Suprapubic skin (tissue), 4 donors: Measurements from ENCODE around the gene RAPGEF4. TPM values are rescaled to one million over a fixed set of nuclear protein-coding genes. Genes with fewer than 3 reads are reported as not detected.

Experiments used
- DNase-seq, 2 donors: peaks; one replicate each; pipeline ENCODE4 v3.0.0-alpha.2; 2019; ENCODE audit warnings: low spot score in 2 of 2
- H3K27ac ChIP-seq: fragments of 200-600 bp; sonication (generic); one replicate; pipeline ENCODE4 v1.5.1; 2019
- H3K27me3 ChIP-seq: fragments of 200-600 bp; sonication (generic); one replicate; pipeline ENCODE4 v1.5.1; 2019
- H3K36me3 ChIP-seq: fragments of 200-600 bp; sonication (generic); one replicate; pipeline ENCODE4 v1.5.1; 2019
- H3K4me1 ChIP-seq: fragments of 200-600 bp; sonication (generic); one replicate; pipeline ENCODE4 v1.5.1; 2019
- H3K4me3 ChIP-seq: fragments of 200-600 bp; sonication (generic); one replicate; pipeline ENCODE4 v1.5.1; 2019; ENCODE audit warnings: mild to moderate bottlenecking
- H3K9me3 ChIP-seq: fragments of 200-600 bp; sonication (generic); one replicate; pipeline ENCODE4 v1.5.1; 2019
- EP300 ChIP-seq: sonication (generic); formaldehyde crosslinking; IDR thresholded peaks from one replicate; pipeline ENCODE4 v1.6.1; 2017; ENCODE audit warnings: antibody characterized with exemption
- POLR2A ChIP-seq, 2 donors: fragments of 450-650 bp; IDR thresholded peaks; one replicate each; pipeline ENCODE4 v1.6.1; 2017; ENCODE audit warnings: antibody characterized with exemption in 2 of 2, mild to moderate bottlenecking in 2 of 2, moderate library complexity in 2 of 2
- POLR2AphosphoS5 ChIP-seq, 3 donors: sonication (generic); formaldehyde crosslinking; IDR thresholded peaks; one replicate each; pipeline ENCODE4 v1.6.1; 2017; ENCODE audit warnings: antibody characterized with exemption in 3 of 3
- WGBS: methylation state at CpG from one replicate; pipeline ENCODE4 v1.1.5; 2018; 5-methylcytosine and 5-hydroxymethylcytosine counted together
- total RNA-seq, 4 donors: library from RNA; depleted of rRNA; stranded (reverse); fragments of >200 nt; gene quantifications; one replicate each; pipeline ENCODE4 v1.1.0, GENCODE V29; 2016
- TF ChIP-seq, protein P1 (sequence below), 2 donors: fragments of 200-600 bp in 1 of 2; fragments of 450-650 bp in 1 of 2; sonication (generic) in 1 of 2; IDR thresholded peaks; one replicate each; pipeline ENCODE4 v1.5.1; 2016 to 2019; ENCODE audit warnings: antibody characterized with exemption in 2 of 2, mild to moderate bottlenecking in 1 of 2, moderate library complexity in 1 of 2

Gene RAPGEF4
- total RNA-seq, 4 donors from 2014 or later: 19.9 to 49.5 (median 27.5) TPM

DNA sequence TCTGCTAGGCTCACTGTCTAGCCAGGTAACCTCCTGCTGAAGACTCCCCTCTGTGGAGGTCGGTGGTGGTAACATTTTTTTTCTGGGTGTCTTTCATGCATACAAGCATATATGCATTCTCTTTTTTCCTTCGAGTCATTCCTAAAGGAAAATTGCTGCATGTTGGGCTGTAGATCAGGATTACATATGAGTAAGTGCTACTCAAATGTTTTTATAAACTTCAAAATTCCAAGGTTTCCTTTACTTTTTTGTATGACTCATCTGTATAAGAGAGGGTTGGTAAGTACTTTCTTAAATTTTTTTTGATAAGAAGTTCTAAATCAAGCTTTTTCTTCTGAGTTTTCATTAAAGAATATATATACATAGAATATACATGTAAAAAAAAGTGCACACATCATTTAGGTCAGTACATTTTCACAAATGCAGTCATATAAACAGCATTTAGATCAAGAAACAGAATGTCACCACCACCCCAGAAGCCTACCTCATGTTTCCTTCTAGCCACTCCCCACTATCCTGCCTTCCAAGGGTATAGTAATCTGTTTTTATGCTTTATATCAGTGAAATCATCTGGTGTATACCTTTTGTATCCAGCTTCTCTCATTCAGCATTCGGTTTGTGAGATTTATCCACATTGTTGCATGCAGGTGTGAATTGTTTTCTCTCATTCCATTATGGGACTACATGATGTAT lies 212.0 kb downstream of the RAPGEF4 start:
- Histone ChIP-seq H3K27ac (no peak overlapping the region), H3K27me3 (no peaks in the 10 kb centered on the region), H3K4me1 (peaks cover 10% of the 10 kb centered on the region), H3K9me3 (no peaks in the 10 kb centered on the region), H3K36me3 (no peaks in the 10 kb centered on the region), H3K4me3 (no peak overlapping the region)
- TF ChIP-seq POLR2A (IDR thresholded peaks at IDR 0.05) (no peak), POLR2AphosphoS5 (IDR thresholded peaks at IDR 0.05) (no peak), EP300 (no peak)
- TF ChIP-seq, protein P1, sequence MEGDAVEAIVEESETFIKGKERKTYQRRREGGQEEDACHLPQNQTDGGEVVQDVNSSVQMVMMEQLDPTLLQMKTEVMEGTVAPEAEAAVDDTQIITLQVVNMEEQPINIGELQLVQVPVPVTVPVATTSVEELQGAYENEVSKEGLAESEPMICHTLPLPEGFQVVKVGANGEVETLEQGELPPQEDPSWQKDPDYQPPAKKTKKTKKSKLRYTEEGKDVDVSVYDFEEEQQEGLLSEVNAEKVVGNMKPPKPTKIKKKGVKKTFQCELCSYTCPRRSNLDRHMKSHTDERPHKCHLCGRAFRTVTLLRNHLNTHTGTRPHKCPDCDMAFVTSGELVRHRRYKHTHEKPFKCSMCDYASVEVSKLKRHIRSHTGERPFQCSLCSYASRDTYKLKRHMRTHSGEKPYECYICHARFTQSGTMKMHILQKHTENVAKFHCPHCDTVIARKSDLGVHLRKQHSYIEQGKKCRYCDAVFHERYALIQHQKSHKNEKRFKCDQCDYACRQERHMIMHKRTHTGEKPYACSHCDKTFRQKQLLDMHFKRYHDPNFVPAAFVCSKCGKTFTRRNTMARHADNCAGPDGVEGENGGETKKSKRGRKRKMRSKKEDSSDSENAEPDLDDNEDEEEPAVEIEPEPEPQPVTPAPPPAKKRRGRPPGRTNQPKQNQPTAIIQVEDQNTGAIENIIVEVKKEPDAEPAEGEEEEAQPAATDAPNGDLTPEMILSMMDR (IDR thresholded peaks at IDR 0.05): no peak
- no peak for DNase-seq
- WGBS: 76% methylated on average over 3 of the region's 3 CpGs

DNA sequence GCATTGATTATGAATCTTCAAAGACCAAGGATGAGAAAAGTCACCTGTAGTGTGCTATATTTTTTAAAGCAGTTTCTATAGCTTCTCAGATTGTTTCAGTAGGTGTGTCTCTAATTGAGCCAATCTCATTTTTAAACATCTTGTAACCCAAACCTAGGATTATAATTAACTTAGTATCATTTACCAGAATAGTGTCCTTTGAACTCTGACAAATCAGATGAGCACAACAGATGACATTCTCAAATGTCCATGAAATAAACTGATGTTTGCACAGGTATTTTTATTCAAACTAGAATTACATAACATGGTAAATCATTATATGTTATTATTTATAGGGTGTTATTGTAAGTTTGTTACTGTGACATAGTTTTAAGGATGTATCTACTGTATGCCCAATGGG lies 213.9 kb downstream of the RAPGEF4 start:
- no peaks in the 10 kb centered on the region for H3K36me3 ChIP-seq
- peaks cover 8% of the 10 kb centered on the region for H3K4me1 ChIP-seq
- H3K9me3 ChIP-seq: no peaks in the 10 kb centered on the region
- H3K27me3 ChIP-seq: no peaks in the 10 kb centered on the region
- no peak for TF ChIP-seq POLR2A (IDR thresholded peaks at IDR 0.05)
- no peak for TF ChIP-seq EP300
- no peak overlapping the region for H3K27ac ChIP-seq
- no peak for DNase-seq
- H3K4me3 ChIP-seq: no peak overlapping the region

DNA sequence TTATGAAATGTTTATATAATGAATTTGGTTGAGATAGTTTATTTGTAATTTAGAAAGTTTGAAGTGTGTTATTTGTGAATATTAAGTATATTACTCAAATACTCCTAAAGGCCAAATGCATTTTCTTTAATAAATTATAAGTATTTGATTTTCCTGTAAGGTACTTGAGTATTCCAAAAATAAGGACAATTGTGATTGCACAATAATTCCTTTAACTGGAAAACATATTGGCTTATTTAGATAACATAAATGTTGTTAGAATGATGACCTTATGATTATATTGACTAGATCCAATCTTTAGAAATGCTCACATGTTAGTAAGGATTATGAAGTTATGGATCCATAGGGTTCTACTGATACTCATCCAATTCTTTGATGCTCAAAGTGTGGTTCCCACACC lies 214.9 kb downstream of the RAPGEF4 start:
- H3K4me1 ChIP-seq: peaks cover 7% of the 10 kb centered on the region
- no peak overlapping the region for H3K4me3 ChIP-seq
- no peaks in the 10 kb centered on the region for H3K36me3 ChIP-seq
- no peak for DNase-seq
- no peak overlapping the region for H3K27ac ChIP-seq
- no peaks in the 10 kb centered on the region for H3K27me3 ChIP-seq
- TF ChIP-seq POLR2A (IDR thresholded peaks at IDR 0.05): no peak
- TF ChIP-seq POLR2AphosphoS5 (IDR thresholded peaks at IDR 0.05): no peak
- TF ChIP-seq, protein P1 (IDR thresholded peaks at IDR 0.05): no peak
- no peak for TF ChIP-seq EP300
- H3K9me3 ChIP-seq: no peaks in the 10 kb centered on the region

DNA sequence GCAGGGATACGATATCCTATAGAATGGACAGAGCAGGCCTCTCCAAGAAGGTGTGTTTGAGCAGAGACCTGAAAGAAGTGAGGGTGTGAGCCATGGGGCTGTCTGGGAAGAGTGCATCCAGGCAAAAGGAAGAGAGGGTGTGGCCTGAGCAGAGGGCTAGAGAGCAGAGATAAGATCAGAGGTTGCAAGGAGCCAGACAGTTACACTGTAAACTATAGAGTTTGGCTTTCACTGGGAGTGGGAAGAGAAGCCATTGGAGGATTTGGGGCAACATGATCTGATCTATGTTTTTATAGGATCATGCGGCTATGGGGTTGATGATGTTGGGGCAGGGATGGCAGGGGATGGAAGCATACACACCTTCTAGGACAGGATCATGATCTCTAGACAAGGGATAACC lies 215.9 kb downstream of the RAPGEF4 start:
- Histone ChIP-seq H3K4me1 (peaks cover 7% of the 10 kb centered on the region), H3K27ac (no peak overlapping the region), H3K9me3 (no peaks in the 10 kb centered on the region), H3K4me3 (no peak overlapping the region), H3K36me3 (no peaks in the 10 kb centered on the region), H3K27me3 (no peaks in the 10 kb centered on the region)
- TF ChIP-seq POLR2AphosphoS5 (IDR thresholded peaks at IDR 0.05): no peak
- no peak for TF ChIP-seq EP300
- no peak for TF ChIP-seq POLR2A (IDR thresholded peaks at IDR 0.05)
- TF ChIP-seq, protein P1 (IDR thresholded peaks at IDR 0.05): no peak
- WGBS: 78% methylated on average over 2 of the region's 2 CpGs
- DNase-seq: no peak

DNA sequence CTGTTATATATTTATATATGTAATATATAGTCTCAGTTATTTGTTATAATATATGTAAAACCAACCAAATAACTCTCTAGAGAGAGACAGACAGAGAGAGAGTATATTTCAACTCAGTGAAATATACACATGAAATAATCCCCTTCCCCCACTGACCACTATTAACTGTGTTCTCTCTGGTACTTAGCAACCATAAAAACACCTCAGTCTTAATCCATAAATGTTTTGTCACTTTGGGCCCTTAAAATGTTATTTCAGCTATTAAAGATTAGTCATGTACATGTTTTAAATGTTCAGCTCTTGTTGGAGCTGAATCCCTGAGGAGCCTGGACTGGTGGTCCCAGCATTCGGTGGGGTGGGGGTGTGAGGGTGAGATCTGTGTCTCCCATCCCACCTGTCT lies 217.8 kb downstream of the RAPGEF4 start:
- Histone ChIP-seq H3K36me3 (no peaks in the 10 kb centered on the region), H3K4me3 (no peak overlapping the region), H3K27me3 (no peaks in the 10 kb centered on the region), H3K4me1 (peaks cover 14% of the 10 kb centered on the region), H3K9me3 (no peaks in the 10 kb centered on the region), H3K27ac (peak overlapping the region; percentile 53)
- TF ChIP-seq POLR2A (IDR thresholded peaks at IDR 0.05): no peak
- TF ChIP-seq, protein P1 (IDR thresholded peaks at IDR 0.05): no peak
- TF ChIP-seq POLR2AphosphoS5 (IDR thresholded peaks at IDR 0.05): no peak
- no peak for TF ChIP-seq EP300
- WGBS: 65% methylated on average over 1 of the region's 1 CpG
- no peak for DNase-seq
